ENCODE data around the gene EFCC1.

GRCh38 chr3:129016720-129017483, 15.8 kb downstream of the EFCC1 start:
- no peak for TF ChIP-seq CTCF (IDR thresholded peaks at IDR 0.05)
- no peak for TF ChIP-seq POLR2A (IDR thresholded peaks at IDR 0.05)
- TF ChIP-seq EP300 (IDR thresholded peaks at IDR 0.05), result no peak

Data from sigmoid colon (tissue), 4 donors.